Gastroesophageal sphincter (tissue), 4 donors: ENCODE measurements around the gene PCGF2. TPM values are rescaled to one million over a fixed set of nuclear protein-coding genes. Genes with fewer than 3 reads are reported as not detected.

ENCODE experiments used
- ATAC-seq: fragments of 150-250 bp; one replicate; pipeline ENCODE4 v1.9.1; 2016; ENCODE audit warnings: mild to moderate bottlenecking, moderate library complexity
- H3K27ac ChIP-seq, 4 donors: fragments of 200-600 bp; sonication (generic) in 3 of 4; 1 replicate in 3 of 4; 2 replicates in 1 of 4; pipeline ENCODE4 v1.5.1; 2016 to 2019
- H3K27me3 ChIP-seq: fragments of 200-600 bp; sonication (generic); one replicate; pipeline ENCODE4 v1.5.1; 2019
- H3K36me3 ChIP-seq, 2 donors: fragments of 200-600 bp; sonication (generic); one replicate each; pipeline ENCODE4 v1.5.1; 2019; ENCODE audit warnings: control low read depth in 1 of 2
- H3K4me1 ChIP-seq, 3 donors: fragments of 200-600 bp; sonication (generic); 1 replicate in 2 of 3; 2 replicates in 1 of 3; pipeline ENCODE4 v1.5.1; 2016 to 2019; ENCODE audit warnings: control low read depth in 2 of 3
- H3K4me3 ChIP-seq, 2 donors: fragments of 200-600 bp; sonication (generic); one replicate each; pipeline ENCODE4 v1.5.1; 2019; ENCODE audit warnings: mild to moderate bottlenecking in 1 of 2, moderate library complexity in 1 of 2
- H3K9me3 ChIP-seq, 3 donors: fragments of 200-600 bp; sonication (generic); one replicate each; pipeline ENCODE4 v1.5.1; 2017 to 2019; ENCODE audit warnings: control low read depth in 2 of 3
- EP300 ChIP-seq: sonication (generic); formaldehyde crosslinking; IDR thresholded peaks from one replicate; pipeline ENCODE4 v1.6.1; 2017; ENCODE audit warnings: antibody characterized with exemption, mild to moderate bottlenecking
- POLR2A ChIP-seq, 2 donors: fragments of 450-650 bp; IDR thresholded peaks; one replicate each; pipeline ENCODE4 v1.6.1; 2017; ENCODE audit warnings: antibody characterized with exemption in 2 of 2, mild to moderate bottlenecking in 2 of 2, moderate library complexity in 1 of 2
- POLR2AphosphoS5 ChIP-seq: sonication (generic); formaldehyde crosslinking; IDR thresholded peaks from one replicate; pipeline ENCODE4 v1.6.1; 2017; ENCODE audit warnings: antibody characterized with exemption
- WGBS, 2 donors: methylation state at CpG; one replicate each; pipeline ENCODE4 v1.1.5; 2018; ENCODE audit warnings: low coverage in 1 of 2; 5-methylcytosine and 5-hydroxymethylcytosine counted together
- total RNA-seq, 4 donors: library from RNA; depleted of rRNA; stranded (reverse); fragments of >200 nt; gene quantifications; one replicate each; pipeline ENCODE4 v1.1.0, GENCODE V29; 2016
- TF ChIP-seq, protein P1 (sequence below), 4 experiments: fragments of 200-600 bp in 2 of 4; fragments of 450-650 bp in 2 of 4; sonication (generic) in 1 of 4; IDR thresholded peaks; one replicate each; pipeline ENCODE4 v1.5.1; 2017 to 2019; ENCODE audit warnings: antibody characterized with exemption in 4 of 4, mild to moderate bottlenecking in 2 of 4, moderate library complexity in 2 of 4

The PCGF2 gene
- total RNA-seq, 4 donors from 2014 or later = 6.4 to 13.0 (median 9.7) TPM

DNA sequence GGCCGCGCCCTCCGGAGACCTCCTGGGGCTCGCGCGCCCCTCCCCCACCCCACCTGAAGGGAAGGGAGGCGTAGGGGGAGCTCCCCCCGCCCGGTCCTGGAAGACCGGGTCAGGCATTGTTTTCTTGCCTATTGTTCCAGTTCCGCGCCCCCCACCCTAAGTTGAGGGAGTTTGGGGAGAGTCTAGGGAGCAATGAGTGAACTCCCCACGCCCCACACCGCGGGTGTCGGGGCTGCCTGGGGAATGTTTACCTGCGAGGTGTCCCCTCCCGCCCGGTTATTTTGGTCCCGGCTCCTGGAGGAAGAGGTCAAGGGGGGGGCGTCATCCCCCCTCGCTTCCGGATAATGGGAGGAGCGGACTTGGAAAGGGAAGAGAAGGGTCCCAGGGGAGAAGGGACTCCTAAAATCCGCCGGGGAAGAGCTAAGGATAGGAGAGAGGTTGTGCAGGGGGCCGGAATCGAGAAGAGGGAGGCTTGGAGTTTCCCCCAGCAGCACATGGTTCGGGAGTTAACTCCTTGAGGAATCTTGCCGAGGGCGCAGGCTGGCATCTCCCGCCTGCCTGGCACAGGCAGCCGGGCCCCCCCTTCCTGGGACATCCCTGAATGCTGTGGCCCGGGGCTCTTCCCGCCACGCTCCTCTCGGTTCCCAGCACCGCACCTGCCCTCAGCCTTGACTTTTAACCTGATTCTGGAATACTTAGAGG lies 42.2 kb downstream of the PCGF2 start:
- WGBS, 2 donors = 0% methylated on average over 12 of the region's 38 CpGs
- ATAC-seq = no peak

DNA sequence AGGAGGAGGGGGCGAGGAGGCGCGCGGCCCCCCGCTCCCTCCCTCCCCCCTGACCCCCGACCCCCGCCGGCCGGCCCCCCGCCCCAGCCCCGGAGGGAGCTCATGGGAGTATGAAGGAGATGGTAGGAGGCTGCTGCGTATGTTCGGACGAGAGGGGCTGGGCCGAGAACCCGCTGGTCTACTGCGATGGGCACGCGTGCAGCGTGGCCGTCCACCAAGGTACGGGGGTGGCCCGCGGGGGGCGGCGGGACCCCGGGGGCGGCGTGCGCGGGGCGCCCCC lies 42.7 kb downstream of the PCGF2 start:
- H3K4me3 ChIP-seq = peak overlapping the region; percentile 75 to 94
- peak overlapping the region; percentile 85 to 97 (median 94) for H3K27ac ChIP-seq
- H3K4me1 ChIP-seq = peaks cover 0 to 77% (median 14%) of the 10 kb centered on the region in 3 donors
- no peaks in the 10 kb centered on the region for H3K9me3 ChIP-seq
- peaks cover 0 to 32% of the 10 kb centered on the region in 2 donors for H3K36me3 ChIP-seq
- WGBS, 2 donors = no CpG with 5 or more reads among the region's 32 CpGs
- no peak for ATAC-seq
- TF ChIP-seq POLR2A (IDR thresholded peaks at IDR 0.05) (no peak), POLR2AphosphoS5 (no peak), EP300 (no peak)
- TF ChIP-seq, protein P1, sequence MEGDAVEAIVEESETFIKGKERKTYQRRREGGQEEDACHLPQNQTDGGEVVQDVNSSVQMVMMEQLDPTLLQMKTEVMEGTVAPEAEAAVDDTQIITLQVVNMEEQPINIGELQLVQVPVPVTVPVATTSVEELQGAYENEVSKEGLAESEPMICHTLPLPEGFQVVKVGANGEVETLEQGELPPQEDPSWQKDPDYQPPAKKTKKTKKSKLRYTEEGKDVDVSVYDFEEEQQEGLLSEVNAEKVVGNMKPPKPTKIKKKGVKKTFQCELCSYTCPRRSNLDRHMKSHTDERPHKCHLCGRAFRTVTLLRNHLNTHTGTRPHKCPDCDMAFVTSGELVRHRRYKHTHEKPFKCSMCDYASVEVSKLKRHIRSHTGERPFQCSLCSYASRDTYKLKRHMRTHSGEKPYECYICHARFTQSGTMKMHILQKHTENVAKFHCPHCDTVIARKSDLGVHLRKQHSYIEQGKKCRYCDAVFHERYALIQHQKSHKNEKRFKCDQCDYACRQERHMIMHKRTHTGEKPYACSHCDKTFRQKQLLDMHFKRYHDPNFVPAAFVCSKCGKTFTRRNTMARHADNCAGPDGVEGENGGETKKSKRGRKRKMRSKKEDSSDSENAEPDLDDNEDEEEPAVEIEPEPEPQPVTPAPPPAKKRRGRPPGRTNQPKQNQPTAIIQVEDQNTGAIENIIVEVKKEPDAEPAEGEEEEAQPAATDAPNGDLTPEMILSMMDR (IDR thresholded peaks at IDR 0.05) = no peak
- no peaks in the 10 kb centered on the region for H3K27me3 ChIP-seq

More for the DNA sequence above, 42.2 kb downstream of the PCGF2 start:
- Histone ChIP-seq H3K4me3 (peak overlapping the region; percentile 75 to 94), H3K27me3 (no peaks in the 10 kb centered on the region), H3K4me1 (peaks cover 0 to 78% (median 14%) of the 10 kb centered on the region in 3 donors), H3K36me3 (peaks cover 0 to 37% of the 10 kb centered on the region in 2 donors), H3K27ac (peak overlapping the region; percentile 85 to 97 (median 94)), H3K9me3 (no peaks in the 10 kb centered on the region)
- TF ChIP-seq POLR2AphosphoS5 (no peak), EP300 (no peak), POLR2A (IDR thresholded peaks at IDR 0.05) (no peak)
- TF ChIP-seq, protein P1 (IDR thresholded peaks at IDR 0.05) = no peak

DNA sequence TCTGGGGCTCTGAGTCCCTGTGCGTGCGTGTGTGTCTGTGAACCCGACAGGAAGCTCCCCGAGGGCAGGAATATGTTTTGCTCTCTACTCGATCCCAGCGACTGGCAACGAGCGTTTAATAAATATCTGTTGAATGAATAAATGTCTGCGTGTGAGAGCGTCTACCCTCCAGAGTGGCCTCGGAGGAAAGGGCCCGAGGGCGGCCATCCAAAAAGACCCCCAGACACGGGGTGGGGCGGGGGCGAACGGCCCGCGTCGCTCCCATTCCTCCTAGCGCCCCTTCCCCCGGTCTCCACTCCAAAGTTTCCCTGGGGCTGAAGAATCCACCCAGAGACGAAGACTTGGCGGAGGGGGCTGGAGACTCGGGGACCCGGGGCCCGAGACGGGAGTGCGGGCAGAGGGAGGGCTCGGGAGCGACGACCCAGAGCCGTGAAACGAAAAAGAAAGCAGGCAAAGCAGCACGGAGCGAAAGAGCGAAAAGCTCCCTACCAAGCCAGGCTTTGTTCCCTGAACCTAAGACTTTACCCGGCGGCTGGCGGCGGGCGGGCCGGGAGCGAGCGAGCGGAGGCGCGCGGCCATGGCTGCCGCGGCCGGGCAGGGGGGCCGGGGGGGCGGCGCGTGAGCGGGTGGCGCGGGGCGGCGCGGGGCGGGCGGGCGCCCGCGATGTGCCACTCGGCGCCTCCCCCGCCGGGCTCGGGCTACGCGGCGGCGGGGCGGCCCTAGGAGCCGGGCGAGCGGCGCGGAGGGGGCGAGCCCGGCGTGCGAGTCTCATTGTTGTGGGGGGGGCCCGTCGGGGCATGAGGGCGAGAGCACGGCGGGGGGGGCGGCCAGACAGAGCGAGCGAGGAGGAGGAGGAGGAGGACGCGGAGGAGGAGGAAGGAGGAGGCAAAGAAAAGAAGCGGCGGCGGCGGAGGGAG lies 43.3 kb downstream of the PCGF2 start, which contains the start of gene MLLT6:
TSS of gene MLLT6 (plus strand) at position 668 of the 917 bp plus-strand sequence. CDS start 360 bp downstream, outside the sequence.
- Histone ChIP-seq H3K27me3 (no peaks in the 10 kb centered on the region), H3K27ac (peak within 1 kb of the TSS; percentile 85 to 97 (median 96)), H3K36me3 (peaks cover 0 to 26% of the 10 kb centered on the region in 2 donors), H3K4me3 (peak within 1 kb of the TSS; percentile 75 to 94), H3K4me1 (peaks cover 0 to 71% (median 14%) of the 10 kb centered on the region in 3 donors), H3K9me3 (no peaks in the 10 kb centered on the region)
- TF ChIP-seq, protein P1 (IDR thresholded peaks at IDR 0.05) = no peak
- TF ChIP-seq POLR2AphosphoS5 (peak; percentile 45), EP300 (no peak), POLR2A (IDR thresholded peaks at IDR 0.05) (peak; percentile 24 to 34)
- WGBS, 2 donors = 0 to 4% methylated on average over 5 to 19 of the region's 100 CpGs
- peak; percentile 71 for ATAC-seq

DNA sequence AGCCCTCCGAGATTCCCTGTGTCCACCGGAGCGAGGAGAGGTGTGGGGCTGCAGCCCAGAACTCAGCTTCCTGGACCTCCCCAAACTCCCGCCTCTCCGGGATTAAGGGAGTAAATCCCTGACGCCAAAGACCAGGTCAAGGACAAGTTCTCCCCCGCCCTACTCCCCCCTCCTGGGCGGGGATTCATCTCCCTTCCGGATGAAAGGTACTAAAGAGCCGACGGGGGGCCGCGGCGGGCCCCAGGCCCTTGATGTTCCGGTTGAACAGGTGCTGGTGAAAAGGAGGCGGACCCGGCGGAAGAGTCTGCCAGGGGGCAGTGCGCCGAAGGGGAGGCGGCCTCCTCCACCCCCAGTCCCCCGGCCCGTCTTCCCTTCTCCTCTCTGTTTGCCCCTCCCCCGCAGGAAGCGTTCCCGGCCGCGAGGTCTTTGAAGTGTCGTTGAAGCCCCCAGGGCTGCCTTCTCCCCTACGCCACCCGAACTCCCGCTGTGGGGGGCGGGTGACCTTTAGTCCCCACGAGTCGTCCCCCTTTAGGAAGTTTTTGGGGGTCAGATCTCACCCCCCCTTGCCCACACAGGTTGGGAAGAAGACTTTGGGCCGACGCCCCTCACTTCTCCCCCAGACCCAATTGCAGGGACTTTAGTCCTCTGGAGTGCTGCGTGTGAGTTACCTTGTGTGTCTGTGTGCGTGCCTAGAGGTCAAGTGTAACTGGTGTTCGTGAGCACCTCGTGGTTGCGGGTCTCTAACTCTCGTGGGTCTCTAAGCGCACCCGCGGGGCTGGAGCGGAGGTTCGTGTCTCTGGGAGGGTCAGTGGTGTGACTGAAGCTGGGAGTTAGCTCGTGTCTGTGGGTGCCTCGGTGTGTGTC lies 44.2 kb downstream of the PCGF2 start:
- H3K4me3 ChIP-seq = peak overlapping the region; percentile 75 to 78
- TF ChIP-seq EP300 = no peak
- TF ChIP-seq POLR2AphosphoS5 = peak; percentile 63
- TF ChIP-seq POLR2A (IDR thresholded peaks at IDR 0.05) = peak; percentile 33 to 44
- TF ChIP-seq, protein P1 (IDR thresholded peaks at IDR 0.05) = peak in 2 of 4 experiments; percentile 3 to 11
- peak; percentile 28 for ATAC-seq

More for the DNA sequence above, 44.2 kb downstream of the PCGF2 start:
- peaks cover 0 to 17% of the 10 kb centered on the region in 2 donors for H3K36me3 ChIP-seq
- no peaks in the 10 kb centered on the region for H3K27me3 ChIP-seq
- no peaks in the 10 kb centered on the region for H3K9me3 ChIP-seq
- peaks cover 0 to 62% (median 14%) of the 10 kb centered on the region in 3 donors for H3K4me1 ChIP-seq
- H3K27ac ChIP-seq = peak overlapping the region; percentile 85 to 97 (median 96)
- 2 to 3% methylated on average over 10 to 13 of the region's 50 CpGs for WGBS, 2 donors
